ENCODE data around the gene KRT83. TPM values are rescaled to one million over a fixed set of nuclear protein-coding genes. Genes with fewer than 3 reads are reported as not detected.
A peak's percentile ranks its signal among the peaks of the same experiment; 100 is the strongest.
"Not testable (repeated sequence)": the region's sequence is repeated elsewhere in the genome, so short reads cannot be mapped to it uniquely, and the experiment has no call there.

Gene KRT83
- total RNA-seq, 1 donor from 2014 or later, result not detected

DNA sequence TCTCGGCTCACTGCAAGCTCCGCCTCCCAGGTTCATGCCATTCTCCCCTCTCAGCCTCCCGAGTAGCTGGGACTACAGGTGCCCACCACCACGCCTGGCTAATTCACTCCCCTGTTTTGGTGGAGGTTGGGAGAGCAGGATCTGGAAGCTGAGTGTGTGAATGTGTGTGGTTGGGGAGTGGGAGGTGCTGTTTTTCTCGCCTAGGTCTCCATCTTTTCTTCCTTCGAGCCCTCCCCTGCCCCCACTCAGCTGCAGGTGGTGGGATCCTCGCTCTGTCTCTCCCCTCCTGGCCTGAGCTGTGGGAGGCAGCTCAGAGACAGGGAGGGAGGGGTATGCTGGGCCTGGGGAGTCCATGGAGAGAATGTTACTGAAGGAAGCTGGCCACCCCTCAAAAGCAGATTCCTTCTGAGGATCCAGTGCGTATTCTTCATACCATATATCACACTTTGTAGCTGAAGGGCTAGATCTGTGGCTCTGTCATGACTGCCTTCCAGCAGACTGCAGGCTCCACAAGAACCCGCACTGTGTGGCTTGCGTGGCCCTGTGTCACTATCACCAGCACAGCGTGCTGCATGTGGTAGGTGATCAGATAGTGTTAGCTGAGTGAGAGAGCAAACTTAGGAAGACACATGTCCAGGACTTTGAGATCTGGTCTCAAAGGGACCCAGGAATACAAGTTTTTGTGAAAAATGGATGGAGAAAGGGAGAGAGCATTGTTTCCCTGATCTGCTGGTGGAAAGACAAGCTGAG is 2.8 kb downstream of the KRT83 start:
- peaks cover 55% of the 10 kb centered on the region for H3K27me3 Mint-ChIP-seq
- no peaks in the 10 kb centered on the region for H3K9me3 Mint-ChIP-seq
- no peak for DNase-seq (ENCODE audit: extremely low spot score, unreplicated experiment)
- no peaks in the 10 kb centered on the region for H3K4me1 Mint-ChIP-seq (ENCODE audit: unreplicated experiment)
- H3K36me3 Mint-ChIP-seq, result no peaks in the 10 kb centered on the region
- no peak overlapping the region for H3K27ac Mint-ChIP-seq
- no peak for TF ChIP-seq CTCF (conservative IDR thresholded peaks at IDR 0.05)
- H3K4me3 Mint-ChIP-seq, result no peak overlapping the region

DNA sequence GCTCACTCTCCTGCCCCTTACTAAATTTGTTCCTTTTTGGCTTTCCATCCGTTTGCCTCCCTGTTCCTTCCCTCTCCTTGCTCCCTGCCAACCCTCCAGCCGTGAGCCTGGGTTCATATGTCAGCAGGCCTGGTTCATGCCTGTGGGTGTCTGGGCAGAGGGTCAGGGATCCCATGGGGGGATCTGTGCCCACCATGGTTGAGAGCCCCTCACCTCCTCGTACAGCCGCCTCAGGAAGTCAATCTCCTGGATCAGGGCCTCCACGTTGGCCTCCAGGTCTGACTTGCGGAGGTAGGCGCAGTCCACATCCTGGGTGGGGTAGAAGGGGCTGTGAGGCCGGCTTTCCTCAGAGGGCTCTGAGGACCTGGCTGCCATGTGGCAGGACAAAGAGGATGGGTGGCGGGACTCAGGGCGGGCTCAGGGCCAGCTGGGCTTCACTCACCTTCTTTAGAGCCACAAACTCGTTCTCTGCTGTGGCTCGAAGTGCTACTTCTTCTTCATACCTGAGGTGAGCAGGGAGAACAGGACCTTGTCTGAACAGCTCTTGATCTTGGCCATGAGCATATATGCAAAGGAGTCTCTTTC is 3.6 kb downstream of the KRT83 start:
- TF ChIP-seq CTCF (conservative IDR thresholded peaks at IDR 0.05), result no peak
- Mint-ChIP-seq H3K9me3 (no peaks in the 10 kb centered on the region), H3K4me3 (no peak overlapping the region), H3K4me1 (ENCODE audit: unreplicated experiment) (no peaks in the 10 kb centered on the region), H3K27me3 (peaks cover 54% of the 10 kb centered on the region), H3K36me3 (no peaks in the 10 kb centered on the region), H3K27ac (no peak overlapping the region)
- DNase-seq (ENCODE audit: extremely low spot score, unreplicated experiment), result no peak

DNA sequence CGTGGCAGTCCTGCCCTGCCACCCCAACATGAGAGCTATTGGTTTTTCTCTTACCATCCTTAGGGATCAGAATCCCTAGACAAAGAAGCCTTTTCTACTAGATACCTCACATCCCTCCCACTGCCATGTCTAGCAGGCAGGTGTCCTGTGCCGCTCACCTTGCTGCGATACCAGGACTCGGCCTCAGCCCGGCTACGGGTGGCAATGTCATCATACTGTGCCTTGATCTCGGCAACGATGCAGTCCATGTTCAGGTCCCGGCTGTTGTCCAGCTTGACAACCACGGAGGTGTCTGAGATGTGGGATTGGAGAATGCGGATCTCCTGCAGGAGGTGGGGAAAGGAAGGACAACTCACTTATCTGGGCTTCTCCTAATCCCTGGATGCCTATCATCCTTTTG is 4.5 kb downstream of the KRT83 start:
- Mint-ChIP-seq H3K36me3 (no peaks in the 10 kb centered on the region), H3K27me3 (peaks cover 53% of the 10 kb centered on the region), H3K4me3 (no peak overlapping the region), H3K27ac (no peak overlapping the region), H3K9me3 (no peaks in the 10 kb centered on the region), H3K4me1 (ENCODE audit: unreplicated experiment) (no peaks in the 10 kb centered on the region)
- no peak for TF ChIP-seq CTCF (conservative IDR thresholded peaks at IDR 0.05)
- no peak for DNase-seq (ENCODE audit: extremely low spot score, unreplicated experiment)

DNA sequence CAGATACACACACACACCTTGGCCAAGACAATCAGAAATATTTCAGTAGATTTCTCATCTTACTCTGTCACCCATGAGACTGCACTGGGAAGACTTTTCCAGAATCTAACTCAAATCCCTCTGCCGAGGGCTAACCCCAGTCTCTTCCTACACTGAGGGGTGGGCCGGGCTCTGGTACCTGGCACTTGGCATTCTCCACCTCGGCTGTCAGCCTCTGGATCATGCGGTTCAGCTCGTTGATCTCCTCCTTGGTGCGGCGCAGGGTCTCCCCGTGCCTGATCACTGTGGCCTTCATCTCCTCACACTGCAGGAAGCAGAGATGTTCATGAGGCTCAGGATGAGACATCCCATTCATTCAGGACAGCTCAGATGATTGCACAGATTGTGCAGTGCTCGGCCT is 4.9 kb downstream of the KRT83 start:
- peaks cover 55% of the 10 kb centered on the region for H3K27me3 Mint-ChIP-seq
- H3K9me3 Mint-ChIP-seq, result no peaks in the 10 kb centered on the region
- no peaks in the 10 kb centered on the region for H3K4me1 Mint-ChIP-seq (ENCODE audit: unreplicated experiment)
- no peak overlapping the region for H3K27ac Mint-ChIP-seq
- TF ChIP-seq CTCF (conservative IDR thresholded peaks at IDR 0.05), result no peak
- no peaks in the 10 kb centered on the region for H3K36me3 Mint-ChIP-seq
- no peak for DNase-seq (ENCODE audit: extremely low spot score, unreplicated experiment)
- no peak overlapping the region for H3K4me3 Mint-ChIP-seq

- not testable (repeated sequence) for H3K9me3 Mint-ChIP-seq; H3K27ac Mint-ChIP-seq; H3K4me1 Mint-ChIP-seq (ENCODE audit: unreplicated experiment); H3K4me3 Mint-ChIP-seq; H3K36me3 Mint-ChIP-seq; DNase-seq (ENCODE audit: extremely low spot score, unreplicated experiment)
- peaks cover 60% of the 10 kb centered on the region for H3K27me3 Mint-ChIP-seq
- peak; percentile 57 for TF ChIP-seq CTCF (conservative IDR thresholded peaks at IDR 0.05)
These were observed 5.5 kb downstream of the KRT83 start for GRCh38 chr12:52315721-52316120.
